IMR-90 (cell line): Measurements from ENCODE around the gene CACNA1D. TPM values are rescaled to one million over a fixed set of nuclear protein-coding genes. Genes with fewer than 3 reads are reported as not detected.

Experiments
- ATAC-seq: fragments of 200-7000 bp; cut with Tn5 transposase; 2 replicates; pipeline ENCODE4 v1.9.1; 2020; ENCODE audit warnings: low read depth, mild to moderate bottlenecking, moderate library complexity
- BruUV-seq: library from RNA; stranded (reverse); fragments of 400-500 nt; replicated peaks from 2 replicates; lab custom pipeline; 2021; lab: Mats Ljungman, UMichigan
- CTCF ChIA-PET: fragments of 300-600 bp; formaldehyde crosslinking; extraction: SDS; loops from one replicate; lab custom pipeline; 2021; ENCODE audit warnings: antibody characterized with exemption; lab: Yijun Ruan, JAX
- POLR2A ChIA-PET: fragments of 300-600 bp; sonication (Branson Sonifier 250); formaldehyde crosslinking; loops from one replicate; lab custom pipeline; 2022; ENCODE audit warnings: antibody characterized with exemption; ENCODE audit not compliant: unreplicated experiment; lab: Charles Lee
- DNase-seq: peaks from one replicate; pipeline ENCODE4 v3.0.0; 2013
- H2AFZ ChIP-seq: replicated peaks from 2 replicates; pipeline ENCODE3; 2013; ENCODE audit warnings: low read length, mild to moderate bottlenecking; ENCODE audit not compliant: poor library complexity
- H2AK5ac ChIP-seq: 2 replicates; pipeline ENCODE4 v1.6.1; 2013; ENCODE audit warnings: low read depth, low read length, inconsistent platforms
- H2AK9ac ChIP-seq: replicated peaks from 2 replicates; pipeline ENCODE3; 2013; ENCODE audit warnings: mild to moderate bottlenecking, low read depth, low read length, moderate library complexity; ENCODE audit not compliant: poor library complexity
- H2BK120ac ChIP-seq: 2 replicates; pipeline ENCODE4 v1.6.1; 2013; ENCODE audit warnings: low read depth, low read length, inconsistent platforms
- H2BK15ac ChIP-seq: 3 replicates; pipeline ENCODE4 v1.6.1; 2013; ENCODE audit warnings: low read depth, low read length, inconsistent platforms
- H2BK20ac ChIP-seq: 2 replicates; pipeline ENCODE4 v1.6.1; 2013; ENCODE audit warnings: low read depth, mild to moderate bottlenecking, inconsistent platforms, low read length, moderate library complexity
- H2BK5ac ChIP-seq: 2 replicates; pipeline ENCODE4 v1.6.1; 2013; ENCODE audit warnings: mild to moderate bottlenecking, low read depth, low read length, inconsistent platforms; ENCODE audit not compliant: poor library complexity, severe bottlenecking
- H3K14ac ChIP-seq: replicated peaks from 2 replicates; pipeline ENCODE4 v1.6.1; 2013; ENCODE audit warnings: low read depth, low read length, inconsistent platforms
- H3K18ac ChIP-seq: 2 replicates; pipeline ENCODE4 v1.6.1; 2013; ENCODE audit warnings: low read depth, low read length, control low read depth
- H3K23ac ChIP-seq: 2 replicates; pipeline ENCODE4 v1.6.1; 2013; ENCODE audit warnings: low read depth, low read length, inconsistent platforms
- H3K27ac ChIP-seq: 2 replicates; pipeline ENCODE4 v1.5.1; 2013; ENCODE audit warnings: mild to moderate bottlenecking, control low read depth, low read length; ENCODE audit not compliant: insufficient read depth
- H3K27me3 ChIP-seq: 2 replicates; pipeline ENCODE4 v1.6.1; 2013; ENCODE audit warnings: low read length; ENCODE audit not compliant: control insufficient read depth, insufficient read depth
- H3K36me3 ChIP-seq: 2 replicates; pipeline ENCODE4 v1.6.1; 2013; ENCODE audit warnings: low read length, mixed read lengths; ENCODE audit not compliant: control insufficient read depth, insufficient read depth
- H3K4ac ChIP-seq: 2 replicates; pipeline ENCODE4 v1.6.1; 2013; ENCODE audit warnings: low read depth, low read length, inconsistent platforms
- H3K4me1 ChIP-seq: 2 replicates; pipeline ENCODE4 v1.6.1; 2013; ENCODE audit warnings: low read length, mixed read lengths; ENCODE audit not compliant: control insufficient read depth, insufficient read depth
- H3K4me2 ChIP-seq: 2 replicates; pipeline ENCODE4 v1.6.1; 2013; ENCODE audit warnings: low read depth, mild to moderate bottlenecking, control low read depth, low read length, moderate library complexity
- H3K4me3 ChIP-seq: 2 replicates; pipeline ENCODE4 v1.5.1; 2013; ENCODE audit warnings: low read depth, mild to moderate bottlenecking, control low read depth, low read length, moderate library complexity; ENCODE audit not compliant: insufficient read depth
- H3K56ac ChIP-seq: 2 replicates; pipeline ENCODE4 v1.6.1; 2013; ENCODE audit warnings: low read length, inconsistent platforms; ENCODE audit not compliant: insufficient read depth; ENCODE audit errors: extremely low read depth
- H3K79me1 ChIP-seq, 2 experiments: 2 replicates each; pipeline ENCODE4 v1.6.1; 2013; ENCODE audit warnings: low read length in 2 of 2, inconsistent platforms in 1 of 2, low read depth in 1 of 2
- H3K9ac ChIP-seq: 2 replicates; pipeline ENCODE4 v1.6.1; 2013; ENCODE audit warnings: low read depth, low read length, control low read depth
- H3K9me1 ChIP-seq: 2 replicates; pipeline ENCODE4 v1.6.1; 2013; ENCODE audit warnings: low read length, inconsistent platforms; ENCODE audit not compliant: insufficient read depth
- H3K9me3 ChIP-seq: 2 replicates; pipeline ENCODE4 v1.6.1; 2013; ENCODE audit warnings: low read length; ENCODE audit not compliant: control insufficient read depth, insufficient read depth
- H4K20me1 ChIP-seq: 2 replicates; pipeline ENCODE4 v1.6.1; 2013; ENCODE audit warnings: low read length, inconsistent platforms; ENCODE audit not compliant: insufficient read depth
- H4K5ac ChIP-seq: 2 replicates; pipeline ENCODE4 v1.6.1; 2013; ENCODE audit warnings: mild to moderate bottlenecking, low read depth, low read length, control low read depth
- H4K8ac ChIP-seq, 2 experiments: 2 replicates each; pipeline ENCODE4 v1.6.1; 2013; ENCODE audit warnings: low read depth in 2 of 2, low read length in 2 of 2, control low read depth in 1 of 2, inconsistent platforms in 1 of 2
- H4K91ac ChIP-seq: 2 replicates; pipeline ENCODE4 v1.6.1; 2013; ENCODE audit warnings: low read depth, low read length, inconsistent platforms; ENCODE audit not compliant: insufficient read depth
- BHLHE40 ChIP-seq: fragments of 150-350 bp; IDR thresholded peaks from 2 replicates; pipeline ENCODE4 v1.6.1; 2016; ENCODE audit warnings: mild to moderate bottlenecking, low read depth, low read length
- CEBPB ChIP-seq: IDR thresholded peaks from 2 replicates; pipeline ENCODE4 v1.6.1; 2012; ENCODE audit warnings: low read depth, low read length, improper control_type of control experiment
- CHD1 ChIP-seq: IDR thresholded peaks from 2 replicates; pipeline ENCODE4 v1.6.1; 2012; ENCODE audit warnings: low read depth, low read length, improper control_type of control experiment
- CTCF ChIP-seq: conservative IDR thresholded peaks from 2 replicates; pipeline ENCODE4 v1.5.1; 2012; ENCODE audit warnings: mild to moderate bottlenecking, low read depth, low read length, improper control_type of control experiment
- FOS ChIP-seq: fragments of 150-350 bp; IDR thresholded peaks from 2 replicates; pipeline ENCODE4 v1.6.1; 2016; ENCODE audit warnings: low read depth, low read length
- MAFK ChIP-seq: IDR thresholded peaks from 2 replicates; pipeline ENCODE4 v1.6.1; 2012; ENCODE audit warnings: low read depth, low read length, improper control_type of control experiment
- MAZ ChIP-seq: IDR thresholded peaks from 2 replicates; pipeline ENCODE4 v1.6.1; 2012; ENCODE audit warnings: low read depth, mild to moderate bottlenecking, low read length, improper control_type of control experiment, moderate library complexity, borderline replicate concordance
- MXI1 ChIP-seq: IDR thresholded peaks from 2 replicates; pipeline ENCODE4 v1.6.1; 2012; ENCODE audit warnings: low read depth, mild to moderate bottlenecking, low read length, moderate library complexity, borderline replicate concordance
- NFE2L2 ChIP-seq: fragments of 150-350 bp; IDR thresholded peaks from 2 replicates; pipeline ENCODE4 v1.6.1; 2016; ENCODE audit warnings: low read depth, mild to moderate bottlenecking, low read length
- POLR2A ChIP-seq: IDR thresholded peaks from 2 replicates; pipeline ENCODE4 v1.6.1; 2012; ENCODE audit warnings: mild to moderate bottlenecking, low read depth, low read length
- RAD21 ChIP-seq: IDR thresholded peaks from 2 replicates; pipeline ENCODE4 v1.6.1; 2012; ENCODE audit warnings: low read length, improper control_type of control experiment
- RCOR1 ChIP-seq: IDR thresholded peaks from 2 replicates; pipeline ENCODE4 v1.6.1; 2012; ENCODE audit warnings: mild to moderate bottlenecking, low read length, improper control_type of control experiment; ENCODE audit not compliant: insufficient replicate concordance
- RFX5 ChIP-seq: IDR thresholded peaks from 2 replicates; pipeline ENCODE4 v1.8.0; 2012; ENCODE audit warnings: low read depth, mild to moderate bottlenecking, low read length, moderate library complexity
- SMC3 ChIP-seq: fragments of 150-350 bp; IDR thresholded peaks from 2 replicates; pipeline ENCODE4 v1.6.1; 2016; ENCODE audit warnings: low read depth, mild to moderate bottlenecking, antibody characterized with exemption, low read length, moderate library complexity
- USF2 ChIP-seq: fragments of 150-350 bp; IDR thresholded peaks from 2 replicates; pipeline ENCODE4 v1.6.1; 2017; ENCODE audit warnings: mild to moderate bottlenecking, antibody characterized with exemption, low read length, low read depth
- WGBS, 2 experiments: methylation state at CpG; one replicate each; pipeline versions ENCODE4 v1.1.5 to v1.1.7; 2013; ENCODE audit warnings: missing lambda C conversion rate in 2 of 2; ENCODE audit not compliant: insufficient read length in 1 of 2; ENCODE audit errors: extremely low coverage in 2 of 2; 5-methylcytosine and 5-hydroxymethylcytosine counted together
- dilution Hi-C: fragments of 300-500 bp; cut with HindIII; formaldehyde crosslinking; loops from one replicate; pipeline ENCODE4 v1.14.3; 2018; ENCODE audit warnings: low sequenced_read_pairs; ENCODE audit not compliant: unreplicated experiment
- in situ Hi-C: fragments of 300-500 bp; cut with MboI; formaldehyde crosslinking; loops from 3 replicates; pipeline ENCODE4 v1.14.3; 2019; ENCODE audit warnings: low sequenced_read_pairs, inconsistent platforms, mixed read lengths
- intact Hi-C: fragments of 100-400 bp; cut with micrococcal nuclease; formaldehyde crosslinking; loops from 2 replicates; pipeline ENCODE4 v1.10.0; 2022
- polyA plus RNA-seq, 3 experiments: library from polyadenylated mRNA; depleted of rRNA; stranded (reverse); fragments of >200 nt; gene quantifications; 2 replicates each; pipeline ENCODE4 v1.2.3, GENCODE V29; 2012; ENCODE audit warnings: low replicate concordance in 1 of 3
- total RNA-seq: library from RNA; depleted of rRNA; stranded (reverse); fragments of >200 nt; gene quantifications from 2 replicates; pipeline ENCODE4 v1.2.3, GENCODE V29; 2012
- TF ChIP-seq, protein P1 (sequence below): fragments of 150-350 bp; IDR thresholded peaks from 2 replicates; pipeline ENCODE4 v1.6.1; 2016; ENCODE audit warnings: low read depth, mild to moderate bottlenecking, low read length, moderate library complexity, borderline replicate concordance

The CACNA1D gene
- total and polyA plus RNA-seq, 2 of the 4 experiments (the other 2 are of a cell fraction), result 0.07 TPM; not detected in 1

GRCh38 chr3:53659996-53660395 is 165.6 kb downstream of the CACNA1D start:
- no peak overlapping the region for H2AFZ ChIP-seq
- no peak overlapping the region for H2BK20ac ChIP-seq
- no peak overlapping the region for H2BK120ac ChIP-seq
- H3K9me1 ChIP-seq, result no peaks in the 10 kb centered on the region
- ChIA-PET POLR2A (no interaction called here), CTCF (no interaction called here)
- no peak for TF ChIP-seq NFE2L2
- no peak for TF ChIP-seq BHLHE40
- no peak for TF ChIP-seq MXI1
- no peak for TF ChIP-seq MAZ
- TF ChIP-seq USF2, result no peak
- no peak for TF ChIP-seq FOS
- TF ChIP-seq POLR2A, result no peak
- no peak for TF ChIP-seq CTCF
- no peak for TF ChIP-seq MAFK
- TF ChIP-seq, protein P1, sequence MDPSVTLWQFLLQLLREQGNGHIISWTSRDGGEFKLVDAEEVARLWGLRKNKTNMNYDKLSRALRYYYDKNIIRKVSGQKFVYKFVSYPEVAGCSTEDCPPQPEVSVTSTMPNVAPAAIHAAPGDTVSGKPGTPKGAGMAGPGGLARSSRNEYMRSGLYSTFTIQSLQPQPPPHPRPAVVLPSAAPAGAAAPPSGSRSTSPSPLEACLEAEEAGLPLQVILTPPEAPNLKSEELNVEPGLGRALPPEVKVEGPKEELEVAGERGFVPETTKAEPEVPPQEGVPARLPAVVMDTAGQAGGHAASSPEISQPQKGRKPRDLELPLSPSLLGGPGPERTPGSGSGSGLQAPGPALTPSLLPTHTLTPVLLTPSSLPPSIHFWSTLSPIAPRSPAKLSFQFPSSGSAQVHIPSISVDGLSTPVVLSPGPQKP, result no peak
- no peak for TF ChIP-seq SMC3
- TF ChIP-seq RFX5, result no peak
- no peak for TF ChIP-seq RCOR1
- no peak for TF ChIP-seq CEBPB
- no peak for TF ChIP-seq CHD1
- TF ChIP-seq RAD21, result no peak
- no peak overlapping the region for H2BK15ac ChIP-seq
- no peak overlapping the region for H3K56ac ChIP-seq
- no peak overlapping the region for H4K5ac ChIP-seq
- H2AK9ac ChIP-seq, result no peak overlapping the region
- intact Hi-C loops, result no loop called here
- no peak overlapping the region for H3K27ac ChIP-seq
- H3K23ac ChIP-seq, result no peak overlapping the region
- no peaks in the 10 kb centered on the region for H3K9me3 ChIP-seq
- in situ Hi-C loops, result no loop called here
- no peak overlapping the region for H4K8ac ChIP-seq
- no peak for DNase-seq
- no peak for ATAC-seq
- H3K14ac ChIP-seq, result no peak overlapping the region
- H3K9ac ChIP-seq, result no peak overlapping the region
- BruUV-seq, result no TSS peak
- no peak overlapping the region for H4K91ac ChIP-seq
- no peak overlapping the region for H2BK5ac ChIP-seq
- no peaks in the 10 kb centered on the region for H3K4me1 ChIP-seq
- no peak overlapping the region for H3K18ac ChIP-seq
- no peak overlapping the region for H3K4me3 ChIP-seq
- H3K79me1 ChIP-seq, result no peaks in the 10 kb centered on the region
- H4K20me1 ChIP-seq, result no peaks in the 10 kb centered on the region
- 100% methylated on average over 1 of the region's 7 CpGs; no CpG with 5 or more reads in 1 of the 2 experiments for WGBS, 2 experiments
- dilution Hi-C loops, result no loop called here
- H3K4me2 ChIP-seq, result no peak overlapping the region
- no peaks in the 10 kb centered on the region for H3K36me3 ChIP-seq
- no peaks in the 10 kb centered on the region for H3K27me3 ChIP-seq
- no peak overlapping the region for H3K4ac ChIP-seq
- no peak overlapping the region for H2AK5ac ChIP-seq
